Ishikawa (cell line): ENCODE results near the gene RNF4.

Source experiments
- EGR1 ChIP-seq: IDR thresholded peaks from 2 replicates; pipeline ENCODE4 v1.6.1; 2012
- EP300 ChIP-seq: IDR thresholded peaks from 2 replicates; pipeline ENCODE4 v1.6.1; 2012; ENCODE audit warnings: borderline replicate concordance
- NFIC ChIP-seq: IDR thresholded peaks from 2 replicates; pipeline ENCODE4 v1.6.1; 2012
- RAD21 ChIP-seq: IDR thresholded peaks from 2 replicates; pipeline ENCODE4 v1.6.1; 2012; ENCODE audit warnings: low read depth
- TAF1 ChIP-seq: IDR thresholded peaks from 2 replicates; pipeline ENCODE4 v1.6.1; 2012; ENCODE audit warnings: low read depth, mild to moderate bottlenecking
- TCF12 ChIP-seq: IDR thresholded peaks from 2 replicates; pipeline ENCODE4 v1.6.1; 2012; ENCODE audit warnings: low read depth
- TF ChIP-seq, protein P1 (sequence below): IDR thresholded peaks from 2 replicates; pipeline ENCODE4 v1.6.1; 2012

DNA sequence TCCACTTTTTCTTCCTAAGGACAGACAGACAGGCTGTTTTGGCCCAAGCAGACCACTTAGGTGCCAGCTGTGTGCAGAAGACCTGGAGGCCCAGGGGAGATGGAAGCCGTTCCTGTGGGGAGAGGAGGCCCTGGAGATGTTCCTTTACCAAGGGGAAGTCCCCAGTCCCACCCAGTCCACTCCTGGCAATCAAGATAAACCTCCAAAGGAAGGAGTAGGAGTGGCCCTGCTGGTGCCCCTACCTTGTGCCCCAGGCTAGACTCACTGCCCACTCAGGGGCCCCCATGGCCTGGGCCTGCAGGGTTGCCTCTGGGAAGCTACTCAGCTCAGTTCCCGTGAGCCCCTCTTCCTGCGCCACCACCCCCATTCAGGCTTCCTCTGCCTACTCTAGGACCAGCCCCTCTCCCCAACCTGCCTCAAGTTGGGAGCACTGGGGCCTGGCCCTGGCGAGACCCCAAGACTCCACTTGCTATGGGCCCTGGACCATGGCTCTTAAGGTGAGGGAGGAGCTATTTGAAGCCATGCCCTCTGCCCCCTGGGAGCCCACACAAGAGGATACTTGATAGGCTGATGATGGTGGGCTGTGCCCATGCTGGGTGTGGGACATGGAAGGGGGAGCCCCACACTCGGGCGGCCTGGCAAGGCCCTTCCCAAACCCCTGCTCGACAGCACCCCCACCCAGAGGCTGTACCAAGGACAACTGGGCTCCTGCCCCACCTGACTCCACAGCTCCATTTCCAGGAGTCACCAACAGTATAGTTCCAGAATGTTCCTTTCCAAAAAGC is 24.8 kb upstream of the RNF4 start:
- TF ChIP-seq EP300 (no peak), RAD21 (no peak), EGR1 (no peak), TAF1 (no peak), NFIC (no peak), TCF12 (no peak)
- TF ChIP-seq, protein P1, sequence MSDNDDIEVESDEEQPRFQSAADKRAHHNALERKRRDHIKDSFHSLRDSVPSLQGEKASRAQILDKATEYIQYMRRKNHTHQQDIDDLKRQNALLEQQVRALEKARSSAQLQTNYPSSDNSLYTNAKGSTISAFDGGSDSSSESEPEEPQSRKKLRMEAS = no peak
